Sigmoid colon (tissue), 4 donors: ENCODE results near the gene CNTNAP1.
A peak's percentile ranks its signal among the peaks of the same experiment; 100 is the strongest.

Source experiments
- CTCF ChIP-seq, 4 experiments: fragments of 450-650 bp in 3 of 4; fragments of 200-600 bp in 1 of 4; IDR thresholded peaks; one replicate each; pipeline ENCODE4 v1.5.1; 2016 to 2019; ENCODE audit warnings: antibody characterized with exemption in 4 of 4, mild to moderate bottlenecking in 3 of 4, moderate library complexity in 2 of 4
- POLR2A ChIP-seq, 2 donors: fragments of 450-650 bp; IDR thresholded peaks; one replicate each; pipeline ENCODE4 v1.6.1; 2016; ENCODE audit warnings: antibody characterized with exemption in 2 of 2, mild to moderate bottlenecking in 2 of 2, moderate library complexity in 2 of 2
- POLR2AphosphoS5 ChIP-seq, 4 donors: sonication (generic); formaldehyde crosslinking; IDR thresholded peaks; one replicate each; pipeline ENCODE4 v1.6.1; 2017; ENCODE audit warnings: antibody characterized with exemption in 4 of 4

DNA sequence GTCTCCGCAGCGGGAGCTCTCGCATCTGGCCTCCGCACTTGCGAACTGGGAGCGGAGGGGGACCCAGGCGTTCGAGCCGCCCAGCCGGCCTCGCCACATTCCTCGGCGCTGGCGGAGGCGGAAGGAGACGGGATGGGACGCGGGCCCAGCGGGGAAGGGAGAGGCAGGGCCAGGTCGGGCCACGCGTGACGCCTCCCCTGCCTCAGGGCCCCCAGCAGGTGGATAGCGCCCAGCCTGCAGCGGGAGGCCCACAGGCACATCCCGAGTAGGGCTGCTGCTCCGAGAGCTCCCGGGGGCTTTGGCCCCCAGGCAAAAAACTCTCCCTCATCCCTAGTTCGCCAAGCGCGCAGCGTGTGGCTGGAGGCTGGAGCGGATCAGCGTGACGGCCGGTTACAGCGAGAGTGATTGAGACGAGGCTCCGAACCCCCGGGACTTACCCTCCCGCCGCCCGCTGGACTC, 6.3 kb upstream of the CNTNAP1 start:
- peak; percentile 23 to 25 for TF ChIP-seq POLR2A (IDR thresholded peaks at IDR 0.05)
- no peak for TF ChIP-seq CTCF (IDR thresholded peaks at IDR 0.05)
- TF ChIP-seq POLR2AphosphoS5 (IDR thresholded peaks at IDR 0.05), result peak in 3 of 4 donors; percentile 49 to 74 (median 61)
